HepG2 (cell line): ENCODE results near the gene PARP3. TPM values are rescaled to one million over a fixed set of nuclear protein-coding genes. Genes with fewer than 3 reads are reported as not detected.
A peak's percentile ranks its signal among the peaks of the same experiment; 100 is the strongest.

Experiments used
- DPF2 ChIP-seq: sonication (generic); formaldehyde crosslinking; IDR thresholded peaks from 2 replicates; pipeline ENCODE4 v1.4.0; 2020; ENCODE audit warnings: mild to moderate bottlenecking, low read depth, missing genetic modification reagents, borderline replicate concordance
- HNRNPH1 ChIP-seq: fragments of 200-400 bp; formaldehyde crosslinking; optimal IDR thresholded peaks from 2 replicates; pipeline ENCODE3; 2017; ENCODE audit warnings: mild to moderate bottlenecking, low read depth, low read length
- KLF6 ChIP-seq: IDR thresholded peaks from 2 replicates; pipeline ENCODE4 v1.8.0; 2016; ENCODE audit warnings: missing biosample characterization, missing genetic modification reagents
- POGZ ChIP-seq: sonication (generic); formaldehyde crosslinking; IDR thresholded peaks from 2 replicates; pipeline ENCODE4 v1.4.0; 2020; ENCODE audit warnings: mild to moderate bottlenecking, missing genetic modification reagents
- RCOR2 ChIP-seq: IDR thresholded peaks from 2 replicates; pipeline ENCODE4 v1.6.1; 2016; ENCODE audit warnings: missing biosample characterization, missing genetic modification reagents
- SALL1 ChIP-seq: sonication (generic); formaldehyde crosslinking; IDR thresholded peaks from 2 replicates; pipeline ENCODE4 v1.8.0; 2022; ENCODE audit warnings: mild to moderate bottlenecking, missing genetic modification reagents
- SMAD9 ChIP-seq: sonication (generic); formaldehyde crosslinking; IDR thresholded peaks from 2 replicates; pipeline ENCODE4 v1.5.1; 2020; ENCODE audit warnings: mild to moderate bottlenecking, missing genetic modification reagents
- TAF1 ChIP-seq: sonication (generic); formaldehyde crosslinking; IDR thresholded peaks from 2 replicates; pipeline ENCODE4 v1.4.0; 2020; ENCODE audit warnings: missing genetic modification reagents
- TEAD2 ChIP-seq: sonication (generic); formaldehyde crosslinking; IDR thresholded peaks from 2 replicates; pipeline ENCODE4 v1.9.0; 2021; ENCODE audit warnings: missing genetic modification reagents
- TRIM24 ChIP-seq: sonication (generic); formaldehyde crosslinking; IDR thresholded peaks from 2 replicates; pipeline ENCODE4 v1.8.0; 2022; ENCODE audit warnings: mild to moderate bottlenecking, missing genetic modification reagents
- YEATS4 ChIP-seq: sonication (generic); formaldehyde crosslinking; IDR thresholded peaks from 2 replicates; pipeline ENCODE4 v1.4.0; 2020; ENCODE audit warnings: missing genetic modification reagents, borderline replicate concordance
- ZNF263 ChIP-seq: sonication (generic); formaldehyde crosslinking; IDR thresholded peaks from 2 replicates; pipeline ENCODE4 v1.4.0; 2020; ENCODE audit warnings: missing genetic modification reagents
- ZNF296 ChIP-seq: sonication (generic); formaldehyde crosslinking; conservative IDR thresholded peaks from 2 replicates; pipeline ENCODE4 v1.5.0; 2020; ENCODE audit warnings: mild to moderate bottlenecking, missing genetic modification reagents
- ZNF33B ChIP-seq: sonication (generic); formaldehyde crosslinking; IDR thresholded peaks from 2 replicates; pipeline ENCODE4 v1.5.1; 2020; ENCODE audit warnings: mild to moderate bottlenecking, missing genetic modification reagents
- ZNF614 ChIP-seq: IDR thresholded peaks from 2 replicates; pipeline ENCODE4 v1.6.1; 2018; ENCODE audit warnings: missing biosample characterization, missing genetic modification reagents, inconsistent platforms, borderline replicate concordance
- ZNF672 ChIP-seq: sonication (generic); formaldehyde crosslinking; IDR thresholded peaks from 2 replicates; pipeline ENCODE4 v1.8.1; 2022; ENCODE audit warnings: missing genetic modification reagents
- ZNF878 ChIP-seq: sonication (generic); formaldehyde crosslinking; IDR thresholded peaks from 2 replicates; pipeline ENCODE4 v1.8.1; 2023; ENCODE audit warnings: mild to moderate bottlenecking, missing genetic modification reagents, moderate library complexity
- polyA plus RNA-seq, 8 experiments: library from polyadenylated mRNA; depleted of rRNA in 3 of 8; stranded (reverse) in 7 of 8; unstranded in 1 of 8; fragments of >200 nt; fragmentation: Illumina TruSeq in 4 of 8; extraction: Trizol in 4 of 8; gene quantifications; 2 replicates each; pipeline versions ENCODE4 v1.2.1 to v1.2.3, GENCODE V29; 2011 to 2016; ENCODE audit warnings: low read depth in 4 of 8, missing spikeins in 1 of 8, mixed read lengths in 1 of 8; ENCODE audit not compliant: insufficient read depth in 1 of 8
- total RNA-seq, 5 experiments: library from RNA; depleted of rRNA; stranded (reverse); fragments of >200 nt; fragmentation: Illumina TruSeq; extraction: Trizol; gene quantifications; 2 replicates each; pipeline ENCODE4 v1.2.3, GENCODE V29; 2016; ENCODE audit warnings: low read depth in 1 of 5
- TF ChIP-seq, protein P1 (sequence below): IDR thresholded peaks from 2 replicates; pipeline ENCODE4 v1.6.1; 2016
- TF ChIP-seq, protein P2 (sequence below): sonication (generic); formaldehyde crosslinking; IDR thresholded peaks from 2 replicates; pipeline ENCODE4 v1.4.0; 2020; ENCODE audit warnings: mild to moderate bottlenecking, missing genetic modification reagents
- TF ChIP-seq, protein P3 (sequence below): sonication (generic); formaldehyde crosslinking; IDR thresholded peaks from 2 replicates; pipeline ENCODE4 v1.4.0; 2020; ENCODE audit warnings: missing genetic modification reagents
- TF ChIP-seq, protein P4 (sequence below): sonication (generic); formaldehyde crosslinking; IDR thresholded peaks from 2 replicates; pipeline ENCODE4 v1.4.0; 2020; ENCODE audit warnings: mild to moderate bottlenecking, missing genetic modification reagents
- TF ChIP-seq, protein P5 (sequence below): sonication (generic); formaldehyde crosslinking; conservative IDR thresholded peaks from 2 replicates; pipeline ENCODE4 v1.4.0; 2020; ENCODE audit warnings: missing genetic modification reagents
- TF ChIP-seq, protein P6 (sequence below): sonication (generic); formaldehyde crosslinking; IDR thresholded peaks from 2 replicates; pipeline ENCODE4 v1.4.0; 2020; ENCODE audit warnings: missing genetic modification reagents

Gene PARP3
- total and polyA plus RNA-seq, 2 of the 13 experiments (the other 11 are each of a cell fraction or from before 2014, with no cell fraction given), result 11.2 to 21.5 TPM

DNA sequence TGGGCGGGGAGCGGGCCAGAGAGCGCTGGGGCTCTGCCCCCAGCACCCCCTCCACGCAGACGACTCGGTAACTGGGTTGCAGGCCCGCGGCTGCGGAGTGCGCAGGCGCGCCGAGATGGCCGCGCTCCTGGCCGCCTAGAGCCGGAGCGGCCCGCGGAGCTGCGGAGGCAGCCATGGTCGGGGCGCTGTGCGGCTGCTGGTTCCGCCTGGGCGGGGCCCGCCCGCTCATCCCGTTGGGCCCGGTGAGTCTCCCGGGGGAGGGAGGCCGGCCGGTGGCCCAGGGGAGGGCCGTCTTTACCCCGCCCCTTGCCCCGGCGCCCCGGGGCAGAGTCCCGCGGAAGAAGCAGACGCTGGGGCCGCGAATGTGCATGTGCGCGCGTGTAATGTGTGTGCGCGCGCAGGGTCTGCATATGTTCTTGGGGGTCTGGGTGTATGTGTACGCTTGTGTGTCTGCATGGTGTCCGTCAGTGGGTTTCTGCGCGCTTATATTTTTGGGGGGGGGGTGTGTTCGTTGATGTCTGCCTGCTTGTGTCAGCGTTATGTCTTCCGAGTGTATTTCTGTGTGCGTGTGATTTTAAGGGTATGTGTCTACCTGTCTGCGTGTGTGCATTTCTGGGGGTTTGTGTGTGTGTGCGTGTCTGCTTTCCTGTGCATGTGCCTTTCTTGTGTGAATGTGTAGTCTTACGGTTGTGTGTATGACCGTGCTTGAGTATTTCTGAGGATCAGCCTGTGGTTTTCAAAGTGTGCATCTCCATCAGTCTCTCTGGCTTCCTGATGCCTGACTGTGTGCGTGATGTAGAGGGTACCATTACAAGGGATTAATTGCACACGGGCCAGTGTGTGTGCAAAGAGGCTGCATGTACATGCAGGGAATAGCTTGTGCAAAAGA is 33.0 kb downstream of the PARP3 start, which contains the start of gene ABHD14A (continued):
- TF ChIP-seq, protein P1, sequence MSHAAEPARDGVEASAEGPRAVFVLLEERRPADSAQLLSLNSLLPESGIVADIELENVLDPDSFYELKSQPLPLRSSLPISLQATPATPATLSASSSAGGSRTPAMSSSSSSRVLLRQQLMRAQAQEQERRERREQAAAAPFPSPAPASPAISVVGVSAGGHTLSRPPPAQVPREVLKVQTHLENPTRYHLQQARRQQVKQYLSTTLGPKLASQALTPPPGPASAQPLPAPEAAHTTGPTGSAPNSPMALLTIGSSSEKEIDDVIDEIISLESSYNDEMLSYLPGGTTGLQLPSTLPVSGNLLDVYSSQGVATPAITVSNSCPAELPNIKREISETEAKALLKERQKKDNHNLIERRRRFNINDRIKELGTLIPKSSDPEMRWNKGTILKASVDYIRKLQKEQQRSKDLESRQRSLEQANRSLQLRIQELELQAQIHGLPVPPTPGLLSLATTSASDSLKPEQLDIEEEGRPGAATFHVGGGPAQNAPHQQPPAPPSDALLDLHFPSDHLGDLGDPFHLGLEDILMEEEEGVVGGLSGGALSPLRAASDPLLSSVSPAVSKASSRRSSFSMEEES (CRISPR knock-in tag), result no peak
- no peak for TF ChIP-seq SALL1 (CRISPR knock-in tag)
- peak; percentile 66 for TF ChIP-seq TAF1 (CRISPR knock-in tag)
- no peak for TF ChIP-seq POGZ (CRISPR knock-in tag)
- TF ChIP-seq, protein P2, sequence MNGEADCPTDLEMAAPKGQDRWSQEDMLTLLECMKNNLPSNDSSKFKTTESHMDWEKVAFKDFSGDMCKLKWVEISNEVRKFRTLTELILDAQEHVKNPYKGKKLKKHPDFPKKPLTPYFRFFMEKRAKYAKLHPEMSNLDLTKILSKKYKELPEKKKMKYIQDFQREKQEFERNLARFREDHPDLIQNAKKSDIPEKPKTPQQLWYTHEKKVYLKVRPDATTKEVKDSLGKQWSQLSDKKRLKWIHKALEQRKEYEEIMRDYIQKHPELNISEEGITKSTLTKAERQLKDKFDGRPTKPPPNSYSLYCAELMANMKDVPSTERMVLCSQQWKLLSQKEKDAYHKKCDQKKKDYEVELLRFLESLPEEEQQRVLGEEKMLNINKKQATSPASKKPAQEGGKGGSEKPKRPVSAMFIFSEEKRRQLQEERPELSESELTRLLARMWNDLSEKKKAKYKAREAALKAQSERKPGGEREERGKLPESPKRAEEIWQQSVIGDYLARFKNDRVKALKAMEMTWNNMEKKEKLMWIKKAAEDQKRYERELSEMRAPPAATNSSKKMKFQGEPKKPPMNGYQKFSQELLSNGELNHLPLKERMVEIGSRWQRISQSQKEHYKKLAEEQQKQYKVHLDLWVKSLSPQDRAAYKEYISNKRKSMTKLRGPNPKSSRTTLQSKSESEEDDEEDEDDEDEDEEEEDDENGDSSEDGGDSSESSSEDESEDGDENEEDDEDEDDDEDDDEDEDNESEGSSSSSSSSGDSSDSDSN (CRISPR knock-in tag), result no peak; the same call in 1 of the 2 replicates
- no peak for TF ChIP-seq RCOR2 (CRISPR knock-in tag)
- TF ChIP-seq, protein P3, sequence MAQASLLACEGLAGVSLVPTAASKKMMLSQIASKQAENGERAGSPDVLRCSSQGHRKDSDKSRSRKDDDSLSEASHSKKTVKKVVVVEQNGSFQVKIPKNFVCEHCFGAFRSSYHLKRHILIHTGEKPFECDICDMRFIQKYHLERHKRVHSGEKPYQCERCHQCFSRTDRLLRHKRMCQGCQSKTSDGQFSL, result peak; percentile 52; the same call in 1 of the 2 replicates
- TF ChIP-seq ZNF672 (CRISPR knock-in tag), result no peak
- peak; percentile 51 for TF ChIP-seq YEATS4
- TF ChIP-seq ZNF263, result no peak
- TF ChIP-seq DPF2 (CRISPR knock-in tag), result no peak
- no peak; the same call in 1 of the 2 replicates for TF ChIP-seq KLF6
- no peak; the same call in 1 of the 2 replicates for TF ChIP-seq ZNF296 (CRISPR knock-in tag)
- no peak for TF ChIP-seq TRIM24 (CRISPR knock-in tag)
- no peak for TF ChIP-seq ZNF33B (CRISPR knock-in tag)
- no peak for TF ChIP-seq ZNF878
- TF ChIP-seq SMAD9 (CRISPR knock-in tag), result no peak
- TF ChIP-seq, protein P4, sequence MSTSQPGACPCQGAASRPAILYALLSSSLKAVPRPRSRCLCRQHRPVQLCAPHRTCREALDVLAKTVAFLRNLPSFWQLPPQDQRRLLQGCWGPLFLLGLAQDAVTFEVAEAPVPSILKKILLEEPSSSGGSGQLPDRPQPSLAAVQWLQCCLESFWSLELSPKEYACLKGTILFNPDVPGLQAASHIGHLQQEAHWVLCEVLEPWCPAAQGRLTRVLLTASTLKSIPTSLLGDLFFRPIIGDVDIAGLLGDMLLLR (CRISPR knock-in tag), result peak; percentile 38; the same call in 1 of the 2 replicates
- TF ChIP-seq TEAD2 (CRISPR knock-in tag), result no peak
- TF ChIP-seq, protein P5, sequence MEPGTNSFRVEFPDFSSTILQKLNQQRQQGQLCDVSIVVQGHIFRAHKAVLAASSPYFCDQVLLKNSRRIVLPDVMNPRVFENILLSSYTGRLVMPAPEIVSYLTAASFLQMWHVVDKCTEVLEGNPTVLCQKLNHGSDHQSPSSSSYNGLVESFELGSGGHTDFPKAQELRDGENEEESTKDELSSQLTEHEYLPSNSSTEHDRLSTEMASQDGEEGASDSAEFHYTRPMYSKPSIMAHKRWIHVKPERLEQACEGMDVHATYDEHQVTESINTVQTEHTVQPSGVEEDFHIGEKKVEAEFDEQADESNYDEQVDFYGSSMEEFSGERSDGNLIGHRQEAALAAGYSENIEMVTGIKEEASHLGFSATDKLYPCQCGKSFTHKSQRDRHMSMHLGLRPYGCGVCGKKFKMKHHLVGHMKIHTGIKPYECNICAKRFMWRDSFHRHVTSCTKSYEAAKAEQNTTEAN (CRISPR knock-in tag), result no peak
- no peak for TF ChIP-seq HNRNPH1
- TF ChIP-seq ZNF614 (CRISPR knock-in tag), result no peak
- TF ChIP-seq, protein P6, sequence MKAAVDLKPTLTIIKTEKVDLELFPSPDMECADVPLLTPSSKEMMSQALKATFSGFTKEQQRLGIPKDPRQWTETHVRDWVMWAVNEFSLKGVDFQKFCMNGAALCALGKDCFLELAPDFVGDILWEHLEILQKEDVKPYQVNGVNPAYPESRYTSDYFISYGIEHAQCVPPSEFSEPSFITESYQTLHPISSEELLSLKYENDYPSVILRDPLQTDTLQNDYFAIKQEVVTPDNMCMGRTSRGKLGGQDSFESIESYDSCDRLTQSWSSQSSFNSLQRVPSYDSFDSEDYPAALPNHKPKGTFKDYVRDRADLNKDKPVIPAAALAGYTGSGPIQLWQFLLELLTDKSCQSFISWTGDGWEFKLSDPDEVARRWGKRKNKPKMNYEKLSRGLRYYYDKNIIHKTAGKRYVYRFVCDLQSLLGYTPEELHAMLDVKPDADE (CRISPR knock-in tag), result 0 out of 2 replicates have a peak, but pooled peaks have one; percentile 49
